GM12878 (cell line): ENCODE results near the gene DNAH17.

ENCODE experiments used
- CTCF ChIP-seq, 3 experiments: IDR thresholded peaks in 2 of 3; conservative IDR thresholded peaks in 1 of 3; 2 replicates each; pipeline ENCODE4 v1.5.1; 2011; ENCODE audit warnings: low read depth in 3 of 3, low read length in 3 of 3, mild to moderate bottlenecking in 3 of 3, control low read depth in 2 of 3, moderate library complexity in 2 of 3, inconsistent platforms in 1 of 3, mixed read lengths in 1 of 3; ENCODE audit not compliant: control insufficient read depth in 2 of 3, insufficient read depth in 1 of 3; ENCODE audit errors: extremely low read depth in 1 of 3
- EP300 ChIP-seq, 2 experiments: fragments of 150-350 bp in 1 of 2; IDR thresholded peaks; 2 replicates each; pipeline ENCODE4 v1.6.1; 2011 to 2012; ENCODE audit warnings: low read depth in 2 of 2, low read length in 2 of 2, borderline replicate concordance in 1 of 2, improper control_type of control experiment in 1 of 2, inconsistent platforms in 1 of 2; ENCODE audit not compliant: control insufficient read depth in 1 of 2
- HDAC6 ChIP-seq: fragments of 200-600 bp; sonication (generic); IDR thresholded peaks from one replicate; pipeline ENCODE4 v1.8.0; 2017; ENCODE audit warnings: antibody characterized with exemption; ENCODE audit not compliant: unreplicated experiment
- RAD21 ChIP-seq: IDR thresholded peaks from 2 replicates; pipeline ENCODE4 v1.6.1; 2011; ENCODE audit warnings: mild to moderate bottlenecking, low read depth, low read length, moderate library complexity; ENCODE audit not compliant: insufficient read depth
- REST ChIP-seq: IDR thresholded peaks from 2 replicates; pipeline ENCODE4 v1.6.1; 2012; ENCODE audit warnings: mild to moderate bottlenecking, low read depth, low read length
- RFX5 ChIP-seq: IDR thresholded peaks from 2 replicates; pipeline ENCODE4 v1.6.1; 2011; ENCODE audit warnings: low read depth, low read length, improper control_type of control experiment
- ZNF384 ChIP-seq: IDR thresholded peaks from 2 replicates; pipeline ENCODE4 v1.6.1; 2012; ENCODE audit warnings: low read depth, mild to moderate bottlenecking, low read length, improper control_type of control experiment, borderline replicate concordance

- TF ChIP-seq REST (no peak), HDAC6 (no peak), RFX5 (no peak), CTCF (IDR thresholded peaks at IDR 0.05 in 2 of 3, conservative IDR thresholded peaks at IDR 0.05 in 1 of 3; ENCODE audit: control insufficient read depth in 2 of 3, extremely low read depth in 1 of 3, insufficient read depth in 1 of 3, low read depth in 3 of 3, low read length in 3 of 3) (no peak), EP300 (IDR thresholded peaks at IDR 0.05; ENCODE audit: borderline replicate concordance in 1 of 2, control insufficient read depth in 1 of 2, low read depth in 2 of 2, low read length in 2 of 2) (no peak), RAD21 (no peak), ZNF384 (no peak)
These were observed 32.1 kb downstream of the DNAH17 start for GRCh38 chr17:78544881-78545755.
